Muscle of arm (tissue), 12 donors: ENCODE data around the gene TMTC3. TPM values are rescaled to one million over a fixed set of nuclear protein-coding genes. Genes with fewer than 3 reads are reported as not detected.
"Not testable (repeated sequence)": the region's sequence is repeated elsewhere in the genome, so short reads cannot be mapped to it uniquely, and the experiment has no call there.

ENCODE experiments used
- DNase-seq: peaks from one replicate; pipeline ENCODE4 v3.0.0-alpha.2; 2013
- polyA plus RNA-seq, 12 donors: library from polyadenylated mRNA; unstranded; fragments of 120-200 nt; gene quantifications; one replicate each; pipeline ENCODE4 v1.2.1, GENCODE V29; 2013; ENCODE audit not compliant: insufficient read length in 12 of 12

Gene TMTC3
- polyA plus RNA-seq, 12 donors: 12.9 to 153 (median 17.6) TPM

GRCh38 chr12:88156075-88156654, 14.1 kb downstream of the TMTC3 start:
- no peak for DNase-seq

- DNase-seq: no peak
Measured at GRCh38 chr12:88163371-88163770, 21.3 kb downstream of the TMTC3 start.

- DNase-seq: no peak
Measured at GRCh38 chr12:88166179-88166578, 24.1 kb downstream of the TMTC3 start.

- no peak for DNase-seq
Measured at GRCh38 chr12:88167384-88167783, 25.3 kb downstream of the TMTC3 start.

- no peak for DNase-seq
Measured at GRCh38 chr12:88172844-88173407, 30.8 kb downstream of the TMTC3 start.

- no peak for DNase-seq
Measured at GRCh38 chr12:88175544-88175943, 33.4 kb downstream of the TMTC3 start.

- no peak for DNase-seq
Measured at GRCh38 chr12:88179436-88180014, 37.4 kb downstream of the TMTC3 start.

GRCh38 chr12:88181881-88182280, 39.8 kb downstream of the TMTC3 start:
- no peak for DNase-seq

- no peak for DNase-seq
Measured at GRCh38 chr12:88182416-88182815, 40.3 kb downstream of the TMTC3 start.

- DNase-seq: no peak
Measured at GRCh38 chr12:88184196-88184595, 42.1 kb downstream of the TMTC3 start.

- DNase-seq: no peak
Measured at GRCh38 chr12:88185279-88185678, 43.2 kb downstream of the TMTC3 start.

- no peak for DNase-seq
Measured at GRCh38 chr12:88185988-88186387, 43.9 kb downstream of the TMTC3 start.

GRCh38 chr12:88187571-88187970, 45.5 kb downstream of the TMTC3 start:
- no peak for DNase-seq

GRCh38 chr12:88188180-88188579, 46.1 kb downstream of the TMTC3 start:
- DNase-seq: no peak

GRCh38 chr12:88192426-88192825, 50.3 kb downstream of the TMTC3 start:
- no peak for DNase-seq

GRCh38 chr12:88194868-88195267, 52.8 kb downstream of the TMTC3 start:
- DNase-seq: no peak

- no peak for DNase-seq
Measured at GRCh38 chr12:88200029-88200428, 57.9 kb downstream of the TMTC3 start.

GRCh38 chr12:88202500-88202899, 60.4 kb downstream of the TMTC3 start:
- no peak for DNase-seq

GRCh38 chr12:88206601-88207000, 64.5 kb downstream of the TMTC3 start:
- DNase-seq: no peak

GRCh38 chr12:88207921-88208620, 66.0 kb downstream of the TMTC3 start:
- no peak for DNase-seq

- no peak for DNase-seq
Measured at GRCh38 chr12:88208661-88209060, 66.6 kb downstream of the TMTC3 start.

GRCh38 chr12:88210311-88210710, 68.2 kb downstream of the TMTC3 start:
- not testable (repeated sequence) for DNase-seq

GRCh38 chr12:88218293-88218692, 76.2 kb downstream of the TMTC3 start:
- no peak for DNase-seq
